GM18519 (cell line): ENCODE results near the gene ASF1A.
"Not testable (repeated sequence)": the region's sequence is repeated elsewhere in the genome, so short reads cannot be mapped to it uniquely, and the experiment has no call there.

Experiments
- ATAC-seq: cut with Tn5 transposase; IDR thresholded peaks from one replicate; pipeline ENCODE4 v1.9.1; 2021; ENCODE audit warnings: mild to moderate bottlenecking, moderate library complexity; ENCODE audit not compliant: unreplicated experiment, low FRiP score

The ASF1A gene

DNA sequence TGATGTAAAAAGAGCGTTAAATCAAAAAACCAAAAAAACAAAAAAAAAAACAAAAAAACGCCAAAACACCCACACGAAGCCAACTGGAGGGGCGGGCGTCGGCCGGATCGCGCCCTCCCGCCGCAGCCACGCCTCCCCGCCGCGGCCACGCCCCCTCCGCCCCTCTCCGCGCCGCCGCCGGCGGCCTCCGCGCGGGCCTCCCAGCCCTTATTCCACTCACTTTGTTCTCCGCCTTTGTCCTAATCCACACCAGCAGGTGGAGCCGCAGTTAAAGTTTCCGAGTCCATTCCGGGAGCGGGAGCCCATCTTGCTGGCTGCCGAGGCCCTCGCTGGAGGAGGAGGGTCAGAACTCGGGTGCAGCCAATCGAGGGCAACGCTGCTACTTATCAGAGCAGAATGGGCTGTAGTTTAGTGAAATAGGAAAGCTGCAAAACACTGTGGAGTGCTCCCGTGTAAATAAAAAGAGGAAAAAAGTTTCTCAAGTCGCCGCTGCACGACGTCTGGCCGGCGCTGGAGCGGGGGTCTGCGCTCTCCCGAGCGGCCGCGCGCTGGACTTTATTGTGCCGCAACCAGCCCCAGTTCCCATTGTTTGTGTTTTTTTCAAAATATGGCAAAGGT is at the start of gene ASF1A:
TSS of gene ASF1A (plus strand) at position 346 of the 618 bp plus-strand sequence. CDS start at position 608, 262 bp downstream.
- ATAC-seq, result peak; percentile 54

DNA sequence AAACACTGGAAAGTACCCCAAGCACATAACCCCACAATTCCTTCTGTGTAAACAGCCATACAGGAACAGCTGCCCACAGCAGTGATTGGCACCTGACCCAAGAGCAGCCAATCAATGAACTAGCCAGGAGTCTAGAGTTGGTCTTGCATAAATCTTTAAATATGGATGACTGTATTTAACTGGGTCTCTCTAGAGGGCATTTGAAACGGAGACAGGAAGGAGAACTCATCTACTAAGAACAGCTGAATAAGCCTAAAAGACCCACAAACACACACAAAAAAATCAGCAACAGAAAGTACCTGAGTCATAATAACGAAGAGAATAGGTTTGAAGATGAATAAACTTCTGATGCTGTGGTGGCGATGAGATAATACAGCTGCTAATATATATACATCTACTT is 49.0 kb upstream of the ASF1A start:
- ATAC-seq, result peak; percentile 60

DNA sequence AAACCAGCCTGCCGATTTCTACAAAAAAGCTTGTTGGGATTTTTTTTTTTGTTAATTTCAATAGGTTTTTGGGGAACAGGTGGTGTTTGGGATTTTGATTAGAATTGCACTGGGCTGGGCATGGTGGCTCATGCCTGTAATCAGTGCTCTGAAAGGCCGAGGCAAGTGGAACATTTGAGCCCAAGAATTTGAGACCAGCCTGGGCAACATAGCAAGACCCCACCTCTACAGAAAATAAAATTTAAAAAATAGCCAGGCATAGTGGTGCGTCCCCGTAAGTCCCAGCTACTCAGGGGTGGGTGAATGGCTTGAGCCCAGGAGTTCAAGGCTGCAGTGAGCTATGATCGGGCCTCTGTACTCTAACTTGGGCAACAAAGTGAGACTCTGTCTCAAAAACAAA is 40.5 kb upstream of the ASF1A start:
- ATAC-seq, result no peak

DNA sequence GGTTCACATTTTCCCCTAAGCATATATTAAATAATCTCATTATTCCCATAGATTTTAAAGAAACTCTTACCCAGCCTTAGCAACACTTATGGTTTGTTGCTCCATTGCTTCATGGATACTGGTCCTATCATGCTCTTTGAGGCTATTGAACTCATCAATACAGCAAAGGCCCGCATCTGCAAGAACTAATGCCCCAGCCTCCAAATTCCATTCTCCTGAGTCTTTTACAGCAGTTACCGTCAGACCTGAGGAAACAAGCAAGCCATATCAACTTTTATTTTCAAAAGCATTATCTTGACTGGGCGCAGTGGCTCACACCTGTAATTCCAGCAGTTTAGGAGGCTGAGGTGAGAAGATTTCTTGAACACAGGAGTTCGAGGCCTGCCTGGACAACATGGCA is 37.7 kb upstream of the ASF1A start:
- no peak for ATAC-seq

DNA sequence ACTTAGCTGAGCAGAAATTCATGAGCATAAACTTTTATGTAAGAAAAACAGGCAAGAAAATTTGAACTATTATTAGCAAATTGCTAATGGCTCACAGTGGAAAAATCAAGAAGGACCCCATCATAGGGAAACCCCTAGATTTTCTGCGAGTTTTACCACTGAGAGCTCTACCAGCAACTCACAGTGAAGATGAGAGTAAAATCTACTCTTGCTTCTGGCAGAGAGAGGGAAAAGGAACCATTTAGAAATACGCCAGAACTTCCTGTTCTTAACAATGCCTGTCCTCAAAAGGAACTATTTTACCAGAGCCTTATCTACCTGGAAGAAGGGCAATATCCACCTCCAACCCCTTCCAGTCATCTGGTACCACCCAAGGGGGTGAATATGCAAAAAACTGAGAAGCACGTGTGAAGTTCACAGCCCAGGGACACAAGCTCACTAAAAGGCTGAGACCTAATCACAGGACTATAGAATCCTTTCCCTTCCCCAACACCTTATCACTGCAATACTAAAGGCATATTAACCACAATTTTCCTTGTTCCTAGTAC is 34.4 kb upstream of the ASF1A start:
- no peak for ATAC-seq

DNA sequence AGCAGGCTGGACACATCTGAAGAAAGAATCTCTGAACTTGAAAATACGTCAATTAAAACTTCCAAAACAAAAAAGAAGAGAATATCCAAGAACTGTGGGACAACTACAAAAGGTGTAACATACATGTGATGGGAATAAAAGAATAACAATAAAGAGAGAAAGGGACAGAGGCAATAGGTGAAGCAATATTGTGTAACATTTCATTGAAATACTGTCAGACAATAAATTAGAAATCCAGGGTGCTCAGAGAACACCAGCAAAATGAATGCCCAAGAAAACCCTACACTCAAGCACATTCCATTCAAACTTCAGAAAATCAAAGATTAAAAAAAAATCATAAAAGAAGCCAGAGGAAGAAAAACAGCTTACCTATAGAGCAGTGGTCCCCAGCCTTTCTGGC is 33.6 kb upstream of the ASF1A start:
- ATAC-seq, result no peak

DNA sequence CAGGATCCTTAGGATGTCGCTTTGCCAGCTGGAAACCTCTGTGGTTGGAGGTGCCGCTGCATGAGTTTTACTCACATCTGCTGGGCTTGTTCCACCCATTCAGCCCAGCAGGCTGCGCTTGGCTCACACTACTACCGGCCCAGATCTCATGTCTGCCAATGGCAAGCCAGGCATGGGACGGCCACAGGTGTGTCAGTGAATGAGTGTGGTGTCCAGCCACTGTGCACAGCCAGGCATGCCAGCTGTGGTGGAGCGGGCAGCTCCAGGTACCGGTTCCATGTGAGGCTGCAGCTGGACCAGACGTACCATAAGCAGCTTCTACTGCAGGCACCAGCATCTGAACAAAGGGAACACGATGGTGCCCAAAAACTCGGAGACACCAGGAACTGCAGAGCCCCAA is 33.1 kb upstream of the ASF1A start:
- ATAC-seq, result no peak

DNA sequence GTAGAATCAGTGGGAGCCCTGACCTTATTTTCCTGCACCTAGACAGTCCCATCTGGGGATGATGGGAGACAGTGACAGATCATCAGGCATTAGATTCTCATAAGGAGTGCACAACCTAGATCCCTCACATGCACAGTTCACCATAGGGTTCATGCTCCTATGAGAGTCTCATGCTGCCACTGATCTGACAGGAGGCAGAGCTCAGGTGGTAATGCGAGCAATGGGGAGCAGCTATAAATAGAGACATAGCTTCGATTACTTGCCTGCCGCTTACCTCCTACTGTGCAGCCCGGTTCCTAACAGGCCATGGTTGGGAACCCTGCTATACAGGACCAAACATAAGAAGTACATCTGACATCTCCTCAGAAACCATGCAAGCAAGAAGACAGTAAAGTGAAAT is 31.5 kb upstream of the ASF1A start:
- no peak for ATAC-seq

DNA sequence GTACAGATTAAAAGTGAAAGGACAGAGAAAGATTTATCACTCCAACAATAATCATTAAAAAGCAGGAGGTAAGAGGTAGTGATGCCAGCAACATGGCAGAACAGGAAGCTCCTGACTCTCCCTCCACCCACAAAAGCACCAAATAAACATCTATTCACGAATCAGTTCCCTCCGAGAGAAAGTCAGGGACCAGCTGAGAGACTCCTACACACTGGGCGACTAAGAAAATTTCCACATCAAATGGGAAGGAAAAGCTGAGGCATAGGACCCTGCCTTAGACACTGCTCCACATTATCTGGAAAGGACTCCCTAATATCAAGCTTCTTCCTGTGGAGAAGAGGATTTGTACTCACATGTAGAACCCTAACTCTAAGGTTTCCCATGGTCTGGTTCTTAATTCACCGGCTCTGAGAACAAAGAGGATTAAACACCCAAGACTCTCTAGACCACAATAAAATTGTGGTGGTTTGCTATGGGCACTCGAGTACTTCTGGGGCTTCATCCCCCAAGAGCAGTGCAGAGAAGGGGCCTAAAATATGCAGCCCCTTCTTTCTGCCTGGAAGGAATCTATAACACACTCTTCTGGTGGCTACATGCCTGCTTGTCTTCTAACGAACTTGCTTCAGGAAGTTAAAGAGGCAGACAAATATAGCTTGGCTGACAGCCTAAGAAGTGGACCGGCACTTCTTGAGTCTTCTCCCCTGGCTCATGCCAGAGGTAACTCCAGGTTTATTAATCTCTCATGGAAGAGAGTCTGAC is 29.4 kb upstream of the ASF1A start:
- ATAC-seq, result peak; percentile 55

DNA sequence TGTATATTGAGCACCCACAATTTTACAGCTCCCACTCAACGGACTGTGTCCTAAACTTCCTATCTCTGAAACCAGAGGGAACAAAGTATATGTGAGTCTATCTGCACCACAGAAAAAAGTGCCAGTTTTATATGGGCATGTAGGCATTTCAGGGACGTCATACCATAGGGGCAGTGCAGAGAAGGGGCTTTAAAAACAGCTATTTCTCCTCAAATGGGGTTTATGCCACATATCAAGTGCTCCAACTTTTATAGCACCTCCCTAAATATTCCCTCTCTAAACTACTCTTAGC is 28.9 kb upstream of the ASF1A start:
- no peak for ATAC-seq

DNA sequence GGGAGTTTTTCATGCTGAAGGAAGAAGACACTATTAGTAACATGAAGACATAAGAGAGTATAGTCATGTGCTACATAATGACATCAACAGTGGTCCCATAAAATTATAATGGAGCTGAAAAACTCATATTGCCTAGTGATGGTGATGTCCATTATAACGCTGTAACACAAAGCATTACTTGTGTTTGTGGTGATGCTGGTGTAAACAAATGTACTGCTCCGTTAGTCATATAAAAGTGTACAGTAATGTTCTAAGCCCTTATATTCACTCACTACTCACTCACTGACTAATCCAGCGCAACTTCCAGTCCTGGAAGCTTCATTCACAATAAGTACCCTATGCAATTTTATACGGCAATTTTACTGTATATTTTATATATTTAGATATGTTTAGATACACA is 26.8 kb upstream of the ASF1A start:
- ATAC-seq, result no peak

DNA sequence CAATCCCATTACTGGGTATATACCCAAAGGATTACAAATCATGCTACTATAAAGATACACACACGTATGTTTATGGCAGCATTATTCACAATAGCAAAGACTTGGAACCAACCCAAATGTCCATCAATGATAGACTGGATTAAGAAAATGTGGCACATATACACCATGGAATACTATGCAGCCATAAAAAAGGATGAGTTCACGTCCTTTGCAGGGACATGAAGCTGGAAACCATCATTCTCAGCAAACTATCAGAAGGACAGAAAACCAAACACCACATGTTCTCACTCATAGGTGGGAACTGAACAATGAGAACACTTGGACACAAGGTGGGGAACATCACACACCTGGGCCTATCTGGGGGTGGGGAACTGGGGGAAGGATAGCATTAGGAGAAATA is 25.1 kb upstream of the ASF1A start:
- ATAC-seq, result not testable (repeated sequence)

DNA sequence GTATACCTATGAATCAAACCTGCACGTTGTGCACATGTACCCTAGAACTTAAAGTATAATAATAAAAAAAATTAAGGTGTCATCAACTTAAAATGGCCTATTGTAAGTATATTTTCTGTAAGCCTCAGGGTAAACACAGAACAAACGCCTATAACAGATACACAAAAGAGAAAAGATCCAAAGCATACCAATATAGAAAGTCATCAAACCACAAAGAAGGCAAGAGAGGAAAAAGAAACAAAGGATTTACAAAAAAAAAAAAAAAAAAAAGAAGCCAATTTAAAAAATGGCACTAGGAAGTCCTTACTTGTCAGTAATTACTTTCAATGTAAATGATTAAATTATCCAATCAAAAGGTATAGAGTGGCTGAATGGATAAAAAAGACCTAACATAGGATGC is 24.6 kb upstream of the ASF1A start:
- no peak for ATAC-seq

DNA sequence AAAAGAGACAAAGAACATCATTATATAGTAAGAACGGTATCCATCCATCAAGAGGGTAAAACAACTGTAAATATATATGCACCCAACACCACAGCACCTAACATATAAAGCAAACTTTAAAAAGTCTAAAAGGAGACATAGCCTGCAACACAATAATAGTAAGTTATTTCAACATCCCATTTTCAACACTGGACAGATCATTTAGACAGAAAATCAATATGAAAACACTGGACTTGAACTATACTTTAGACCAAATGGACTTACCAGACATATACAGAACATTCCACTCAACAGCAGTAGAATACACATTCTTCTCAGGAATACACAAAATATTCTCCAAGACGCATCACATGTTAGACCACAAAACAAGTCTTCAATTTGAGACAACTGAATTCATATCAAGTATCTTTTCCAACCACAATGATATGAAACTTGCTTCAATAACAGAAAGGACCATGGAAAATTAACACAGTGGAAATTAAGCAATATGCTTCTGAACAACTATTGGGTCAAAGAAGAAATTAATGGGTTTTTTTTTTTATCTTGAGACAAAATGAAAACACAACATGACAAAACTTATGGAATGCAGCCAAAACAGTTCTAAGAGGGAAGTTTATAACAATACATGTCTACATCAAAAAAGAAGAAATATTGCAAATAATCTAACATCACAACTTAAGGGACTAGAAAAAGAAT is 23.9 kb upstream of the ASF1A start:
- no peak for ATAC-seq

DNA sequence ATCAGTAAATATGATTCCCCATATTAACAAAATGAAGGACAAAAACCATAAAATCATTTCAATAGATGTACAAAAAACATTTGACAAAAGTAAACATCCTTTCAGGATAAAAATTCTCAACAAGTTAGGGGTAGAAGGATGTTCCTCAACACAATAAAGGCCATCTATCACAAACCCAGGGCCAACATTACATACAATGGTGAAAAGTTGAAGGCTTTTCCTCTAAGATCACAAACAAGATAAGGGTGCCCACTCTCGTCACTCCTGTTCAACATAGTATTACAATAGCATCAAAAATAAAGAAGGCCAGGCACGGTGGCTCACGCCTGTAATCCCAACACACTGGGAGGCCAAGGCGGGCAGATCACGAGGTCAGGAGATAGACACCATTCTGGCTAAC is 22.6 kb upstream of the ASF1A start:
- ATAC-seq, result no peak

DNA sequence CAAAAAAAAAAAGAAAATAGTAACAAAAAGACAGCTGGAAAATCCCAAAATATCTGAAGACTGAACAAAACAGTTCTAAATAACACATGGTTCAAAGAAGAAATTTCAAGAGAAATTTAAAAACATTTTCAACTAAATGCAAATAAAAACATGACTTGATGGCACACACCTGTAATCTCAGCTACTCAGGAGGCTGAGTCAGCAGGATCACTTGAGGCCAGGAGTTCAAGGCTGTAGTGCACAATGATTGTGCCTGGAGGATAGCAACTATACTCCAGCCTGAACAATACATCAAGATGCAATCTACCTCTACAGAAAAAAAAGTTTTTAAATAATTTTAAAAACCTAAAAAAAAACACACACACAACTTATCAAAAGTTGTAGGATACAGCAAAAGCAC is 21.6 kb upstream of the ASF1A start:
- no peak for ATAC-seq

DNA sequence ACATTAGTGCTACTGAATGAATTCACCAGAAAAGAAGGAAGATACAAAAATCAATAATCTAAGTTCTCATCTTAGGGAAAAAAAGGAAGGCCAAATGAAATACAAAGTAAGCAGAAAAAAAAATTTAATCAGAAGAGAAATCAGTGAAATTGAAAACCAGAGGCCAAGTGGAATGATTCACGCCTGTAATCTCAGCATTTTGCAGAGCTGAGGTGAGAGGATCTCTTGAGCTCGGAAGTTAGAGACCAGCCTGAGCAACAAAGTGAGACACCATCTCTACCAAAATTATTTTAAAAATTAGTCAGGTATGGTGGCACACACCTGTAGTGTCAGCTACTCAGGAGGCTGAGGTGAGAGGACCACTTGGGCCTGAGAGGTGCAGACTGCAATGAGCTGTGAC is 21.2 kb upstream of the ASF1A start:
- ATAC-seq, result no peak

DNA sequence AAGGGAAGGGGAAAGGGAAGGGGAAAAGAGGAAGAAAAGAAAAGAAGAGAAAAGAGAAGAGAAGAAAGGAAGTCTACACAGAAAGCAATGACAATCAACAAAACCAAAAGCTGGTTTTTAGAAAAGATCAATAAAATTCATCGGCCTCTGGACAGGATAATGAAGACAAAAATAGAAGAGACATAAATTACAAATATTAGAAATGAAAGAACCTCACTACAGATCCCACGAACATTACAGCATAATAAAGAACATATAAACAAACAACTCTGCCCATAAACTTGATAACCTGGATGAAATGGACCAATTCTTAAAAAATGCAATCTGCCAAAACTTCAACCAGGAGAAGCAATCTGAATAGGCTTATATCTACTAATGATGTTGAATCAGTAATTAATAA is 20.7 kb upstream of the ASF1A start:
- no peak for ATAC-seq

DNA sequence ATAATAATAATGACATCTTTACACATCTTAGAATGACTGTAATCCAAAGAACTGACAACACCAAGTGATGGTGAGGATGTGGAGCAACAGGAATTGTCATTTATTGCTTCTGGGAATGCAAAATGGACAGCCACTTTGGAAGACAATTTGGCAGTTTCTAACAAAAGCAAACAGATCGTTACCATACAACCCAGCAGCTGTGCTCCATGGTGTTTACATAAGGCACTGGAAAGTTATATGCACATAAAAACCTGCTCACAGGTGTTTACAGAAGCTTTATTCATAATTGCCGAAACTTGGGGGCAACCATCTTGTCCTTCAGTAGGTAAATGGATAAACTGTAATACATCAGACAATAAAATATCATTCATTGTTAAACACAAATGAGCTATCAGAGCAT is 18.3 kb upstream of the ASF1A start:
- no peak for ATAC-seq

DNA sequence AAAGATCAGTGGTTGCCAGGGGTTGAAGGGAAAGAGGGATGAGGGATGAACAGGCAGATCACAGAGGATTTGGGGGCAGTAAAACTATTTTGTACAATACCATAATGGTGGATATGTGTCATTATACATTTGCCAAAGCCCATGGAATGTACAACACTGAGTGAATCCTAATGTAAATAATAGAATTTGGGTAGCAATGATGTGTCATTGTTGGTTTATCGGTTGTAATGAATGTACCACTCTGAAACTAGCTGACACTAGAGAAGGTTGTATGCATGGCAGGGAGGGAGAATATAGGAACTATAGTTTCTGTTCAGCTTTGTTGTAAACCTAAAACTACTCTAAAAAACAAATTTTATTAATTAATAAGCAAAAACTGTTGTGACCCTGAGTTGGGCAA is 17.8 kb upstream of the ASF1A start:
- ATAC-seq, result no peak

DNA sequence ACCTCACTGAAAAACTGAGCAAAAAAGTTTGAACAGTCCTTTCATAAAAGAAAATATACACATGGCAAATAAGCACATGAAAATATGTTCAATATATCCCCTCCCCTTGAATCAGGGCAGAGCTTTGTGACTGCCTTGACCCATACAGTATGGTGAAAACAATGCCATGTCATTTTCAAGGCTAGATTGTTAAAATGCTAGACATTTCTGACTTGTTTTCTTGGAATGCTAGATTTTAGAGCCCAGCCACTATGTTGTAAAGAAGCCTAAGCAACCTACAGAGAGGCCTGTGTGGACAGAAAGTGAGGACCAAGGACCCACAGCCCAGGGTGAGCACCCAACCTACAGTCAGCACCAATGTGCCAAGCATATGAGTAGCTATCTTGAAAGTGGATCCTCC is 17.1 kb upstream of the ASF1A start:
- no peak for ATAC-seq

DNA sequence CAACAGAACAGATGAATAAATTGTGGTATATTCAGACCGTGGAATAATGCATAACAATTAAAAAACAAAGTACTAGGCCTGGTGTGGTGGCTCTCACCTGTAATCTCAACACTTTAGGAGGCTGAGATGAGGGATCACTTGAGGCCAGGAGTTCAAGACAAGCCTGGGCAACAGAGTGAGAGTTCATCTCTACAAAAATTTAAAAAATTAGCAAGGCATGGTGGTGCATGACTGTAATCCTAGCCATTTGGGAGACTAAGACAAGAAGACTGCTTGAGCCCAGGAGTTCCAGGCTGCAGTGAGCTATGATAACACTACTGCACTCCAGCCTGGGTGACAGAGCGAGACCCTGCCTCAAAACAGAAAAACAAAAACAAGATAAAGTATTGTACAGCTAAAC is 16.1 kb upstream of the ASF1A start:
- no peak for ATAC-seq
